K562 (cell line): Measurements from ENCODE around the gene HDAC1. TPM values are rescaled to one million over a fixed set of nuclear protein-coding genes. Genes with fewer than 3 reads are reported as not detected.

Experiments used
- ATAC-seq: fragments of 200-7000 bp; cut with Tn5 transposase; 3 replicates; pipeline ENCODE4 v1.9.1; 2020; ENCODE audit warnings: moderate library complexity
- BruUV-seq: library from RNA; stranded (reverse); fragments of 400-500 nt; replicated peaks from 2 replicates; lab custom pipeline; 2021; lab: Mats Ljungman, UMichigan
- CTCF ChIA-PET: fragments of 300-600 bp; formaldehyde crosslinking; extraction: SDS; loops from one replicate; lab custom pipeline; 2021; ENCODE audit warnings: low intra/inter-chr PET ratio; lab: Yijun Ruan, JAX
- POLR2A ChIA-PET: fragments of 300-600, 350-650 bp; sonication (Branson Sonifier 250); formaldehyde crosslinking; extraction: SDS; loops from one replicate; lab custom pipeline; 2021; ENCODE audit warnings: antibody characterized with exemption, inconsistent platforms; lab: Yijun Ruan, JAX
- DNase-seq, 4 experiments: peaks; one replicate each; pipeline versions ENCODE4 v3.0.0 to v3.0.0-alpha.2; 2011 to 2018; ENCODE audit warnings: low spot score in 3 of 4, mixed read lengths in 3 of 4; ENCODE audit errors: extremely low read depth in 1 of 4
- FAIRE-seq: peaks from 2 replicates; lab custom pipeline; 2011; peaks lifted over from hg19 to GRCh38; lab: Jason Lieb, UNC
- H2AFZ ChIP-seq: 2 replicates; pipeline ENCODE4 v1.6.0; 2011; ENCODE audit warnings: low read depth, low read length, control low read depth, inconsistent platforms
- H3K27ac ChIP-seq: fragments of 200-600 bp; 3 replicates; pipeline ENCODE4 v1.8.0; 2011; ENCODE audit warnings: low read depth, mild to moderate bottlenecking, control low read depth, inconsistent platforms, low read length, moderate library complexity, mixed read lengths; ENCODE audit errors: extremely low read depth
- H3K27me3 ChIP-seq, 2 experiments: fragments of 300-600 bp in 1 of 2; 2 replicates in 1 of 2; 3 replicates in 1 of 2; pipeline versions ENCODE4 v1.6.0 to v1.8.0; 2011; ENCODE audit warnings: inconsistent platforms in 2 of 2, low read length in 2 of 2, mild to moderate bottlenecking in 1 of 2, mixed read lengths in 1 of 2, moderate library complexity in 1 of 2; ENCODE audit not compliant: control insufficient read depth in 2 of 2, insufficient read depth in 2 of 2
- H3K36me3 ChIP-seq: fragments of 300-600 bp; 3 replicates; pipeline ENCODE4 v1.8.0; 2011; ENCODE audit warnings: mild to moderate bottlenecking, low read length, inconsistent platforms; ENCODE audit not compliant: control insufficient read depth, insufficient read depth
- H3K4me1 ChIP-seq, 2 experiments: fragments of 200-600 bp in 1 of 2; replicated peaks in 1 of 2; 2 replicates in 1 of 2; 3 replicates in 1 of 2; pipeline versions ENCODE4 v1.5.1 to v1.8.0; 2011; ENCODE audit warnings: inconsistent platforms in 2 of 2, low read length in 2 of 2, mild to moderate bottlenecking in 1 of 2, mixed read lengths in 1 of 2, moderate library complexity in 1 of 2; ENCODE audit not compliant: control insufficient read depth in 2 of 2, insufficient read depth in 2 of 2
- H3K4me2 ChIP-seq: 2 replicates; pipeline ENCODE4 v1.6.1; 2011; ENCODE audit warnings: low read length, control low read depth, inconsistent platforms, mixed read lengths; ENCODE audit not compliant: insufficient read depth
- H3K4me3 ChIP-seq: fragments of 200-600 bp; sonication (generic), shearing (Covaris generic); 2 replicates; pipeline ENCODE4 v1.5.1; 2016; ENCODE audit warnings: control low read depth, inconsistent platforms
- H3K79me2 ChIP-seq: fragments of 200-600 bp; 3 replicates; pipeline ENCODE4 v1.8.0; 2011; ENCODE audit warnings: low read length, inconsistent platforms; ENCODE audit not compliant: control insufficient read depth, insufficient read depth
- H3K9ac ChIP-seq, 2 experiments: 2 replicates each; pipeline versions ENCODE4 v1.6.0 to v1.6.1; 2011; ENCODE audit warnings: low read depth in 2 of 2, low read length in 2 of 2, control low read depth in 1 of 2, inconsistent platforms in 1 of 2, mild to moderate bottlenecking in 1 of 2, mixed read lengths in 1 of 2; ENCODE audit not compliant: insufficient read depth in 1 of 2
- H3K9me1 ChIP-seq: one replicate; pipeline ENCODE4 v1.6.0; 2011; ENCODE audit warnings: inconsistent platforms, mild to moderate bottlenecking, low read length, moderate library complexity; ENCODE audit not compliant: control insufficient read depth, insufficient read depth
- H3K9me3 ChIP-seq: replicated peaks from 2 replicates; pipeline ENCODE4 v1.5.1; 2011; ENCODE audit warnings: low read depth, low read length, inconsistent platforms; ENCODE audit not compliant: control insufficient read depth, insufficient read depth
- H4K20me1 ChIP-seq: replicated peaks from 2 replicates; pipeline ENCODE4 v1.6.1; 2011; ENCODE audit warnings: low read length, inconsistent platforms, mixed read lengths; ENCODE audit not compliant: control insufficient read depth, insufficient read depth
- DDX20 ChIP-seq: fragments of 450-650 bp; IDR thresholded peaks from 2 replicates; pipeline ENCODE4 v1.6.1; 2016; ENCODE audit warnings: missing genetic modification characterization, low read depth, mild to moderate bottlenecking, missing compliant biosample characterization, moderate library complexity
- DMBX1 ChIP-seq: fragments of 250-450 bp; sonication (Bioruptor Pico); IDR thresholded peaks from 2 replicates; pipeline ENCODE4 v1.8.0; 2022; ENCODE audit warnings: inconsistent platforms, mild to moderate bottlenecking, moderate library complexity, borderline replicate concordance
- HDGF ChIP-seq: fragments of 450-650 bp; IDR thresholded peaks from 2 replicates; pipeline ENCODE4 v1.6.1; 2016
- IRF9 ChIP-seq: fragments of 450-650 bp; IDR thresholded peaks from 2 replicates; pipeline ENCODE4 v1.6.1; 2016; ENCODE audit warnings: missing biosample characterization, missing genetic modification characterization
- NR2C1 ChIP-seq, 2 experiments: fragments of 450-650 bp; IDR thresholded peaks; 2 replicates each; pipeline ENCODE4 v1.6.1; 2017; ENCODE audit warnings: mild to moderate bottlenecking in 2 of 2, antibody characterized with exemption in 1 of 2, inconsistent platforms in 1 of 2, missing compliant biosample characterization in 1 of 2, missing genetic modification characterization in 1 of 2
- PTRF ChIP-seq: fragments of 450-650 bp; IDR thresholded peaks from 2 replicates; pipeline ENCODE4 v1.6.1; 2016; ENCODE audit warnings: mild to moderate bottlenecking, missing genetic modification characterization, missing compliant biosample characterization
- PTTG1 ChIP-seq: fragments of 450-650 bp; IDR thresholded peaks from 2 replicates; pipeline ENCODE4 v1.6.1; 2016; ENCODE audit warnings: low read depth, mild to moderate bottlenecking, missing genetic modification characterization, missing compliant biosample characterization
- RAD51 ChIP-seq: fragments of 450-650 bp; IDR thresholded peaks from 2 replicates; pipeline ENCODE4 v1.7.1; 2016; ENCODE audit warnings: low read depth, mild to moderate bottlenecking, borderline replicate concordance
- SRF ChIP-seq, 2 experiments: fragments of 250-450, 450-650 bp in 1 of 2; sonication (Bioruptor Pico) in 1 of 2; sonication (generic) in 1 of 2; formaldehyde crosslinking; IDR thresholded peaks; 2 replicates each; pipeline versions ENCODE4 v1.5.0 to v1.5.1; 2020 to 2022; ENCODE audit warnings: mild to moderate bottlenecking in 1 of 2, missing genetic modification reagents in 1 of 2
- TEAD1 ChIP-seq, 2 experiments: fragments of 450-650 bp in 1 of 2; sonication (generic) in 1 of 2; formaldehyde crosslinking; IDR thresholded peaks; 2 replicates each; pipeline versions ENCODE4 v1.4.0 to v1.8.0; 2020 to 2022; ENCODE audit warnings: mild to moderate bottlenecking in 2 of 2, missing genetic modification reagents in 1 of 2
- TEAD2 ChIP-seq: fragments of 450-650 bp; IDR thresholded peaks from 2 replicates; pipeline ENCODE4 v1.6.1; 2016; ENCODE audit warnings: missing genetic modification characterization, control low read depth, missing compliant biosample characterization
- ZNF41 ChIP-seq: fragments of 250-450 bp; sonication (Bioruptor Pico); conservative IDR thresholded peaks from 2 replicates; pipeline ENCODE4 v1.4.0; 2020; ENCODE audit warnings: mild to moderate bottlenecking
- ZNF668 ChIP-seq: fragments of 250-450 bp; sonication (Bioruptor Pico); IDR thresholded peaks from 2 replicates; pipeline ENCODE4 v1.8.0; 2022; ENCODE audit warnings: mild to moderate bottlenecking, inconsistent platforms
- WGBS: fragments of 100-300 bp; shearing (Covaris generic); methylation state at CpG from one replicate; pipeline ENCODE4 v1.1.6; 2016; ENCODE audit warnings: low coverage, mixed read lengths; ENCODE audit not compliant: insufficient coverage; ENCODE audit errors: missing lambda C conversion rate; 5-methylcytosine and 5-hydroxymethylcytosine counted together
- in situ Hi-C: fragments of 300-500 bp; cut with MboI; formaldehyde crosslinking; loops from 4 replicates; pipeline ENCODE4 v1.15.0; 2018; ENCODE audit warnings: inconsistent platforms, mixed read lengths
- intact Hi-C: fragments of 100-400 bp; cut with micrococcal nuclease; formaldehyde crosslinking; loops from 2 replicates; pipeline ENCODE4 v1.14.2; 2022
- polyA plus RNA-seq, 8 experiments: library from polyadenylated mRNA; depleted of rRNA in 4 of 8; stranded (reverse) in 5 of 8; unstranded in 3 of 8; fragments of >200 nt; fragmentation: Nextera tagmentation in 2 of 8; fragmentation: Illumina TruSeq in 1 of 8; extraction: Ambion mirVana in 2 of 8; extraction: Trizol in 1 of 8; gene quantifications; 2 replicates each; pipeline versions ENCODE4 v1.2.1 to v1.2.3, GENCODE V29; 2011 to 2014; ENCODE audit warnings: inconsistent platforms in 1 of 8, missing spikeins in 1 of 8
- total RNA-seq, 7 experiments: library from RNA; depleted of rRNA in 6 of 7; stranded (reverse); fragments of >200 nt in 6 of 7; fragmentation: Illumina TruSeq in 2 of 7; extraction: Trizol in 2 of 7; gene quantifications; 2 replicates each; pipeline versions ENCODE4 v1.2.1 to v1.2.3, GENCODE V29; 2011 to 2021; ENCODE audit warnings: low replicate concordance in 1 of 7
- TF ChIP-seq, protein P1 (sequence below): fragments of 450-650 bp; IDR thresholded peaks from 2 replicates; pipeline ENCODE4 v1.6.1; 2017; ENCODE audit warnings: antibody characterized with exemption, mild to moderate bottlenecking

HDAC1 gene
- total and polyA plus RNA-seq, 9 of the 15 experiments (the other 6 are each of a cell fraction or from before 2014, with no cell fraction given), result 169 to 384 (median 193) TPM

GRCh38 chr1:32311709-32312393 is 20.0 kb downstream of the HDAC1 start:
- in situ Hi-C loops (no loop called here), intact Hi-C loops (no loop called here)
- FAIRE-seq (no peak), ATAC-seq (no peak), DNase-seq (no peak)
- no TSS peak for BruUV-seq
- Histone ChIP-seq H3K4me3 (no peak overlapping the region), H3K36me3 (peaks cover 44% of the 10 kb centered on the region), H3K9ac (no peak overlapping the region), H3K4me2 (0 out of 2 replicates have a peak overlapping the region, but pooled peaks have one; percentile 61), H3K9me3 (no peaks in the 10 kb centered on the region), H3K4me1 (peaks cover 33 to 42% of the 10 kb centered on the region in 2 experiments), H3K79me2 (peaks cover 80% of the 10 kb centered on the region), H2AFZ (no peak overlapping the region), H4K20me1 (peaks cover 20% of the 10 kb centered on the region; the same call in 1 of the 2 replicates), H3K27me3 (no peaks in the 10 kb centered on the region), H3K9me1 (peaks cover 3% of the 10 kb centered on the region), H3K27ac (peak overlapping the region; percentile 15; the same call in 2 of the 3 replicates)
- 63% methylated on average over 2 of the region's 2 CpGs for WGBS
- ChIA-PET CTCF (no interaction called here), POLR2A (interaction anchor here (0.6 to 1.7 kb wide), 7 partner anchors 8 to 99 kb away, joined by 3 to 16 read pairs (median 4); partner anchors contain the start of gene HDAC1)
- TF ChIP-seq PTTG1 (tag), result peak; percentile 40; the same call in 1 of the 2 replicates
- 0 out of 2 replicates have a peak, but pooled peaks have one; percentile 24 for TF ChIP-seq ZNF41 (CRISPR knock-in tag)
- peak; percentile 58; the same call in 1 of the 2 replicates for TF ChIP-seq TEAD2 (tag)
- TF ChIP-seq ZNF668, result 0 out of 2 replicates have a peak, but pooled peaks have one; percentile 32
- TF ChIP-seq RAD51, result no peak
- TF ChIP-seq PTRF (tag), result peak; percentile 58; the same call in 1 of the 2 replicates
- 0 out of 2 replicates have a peak, but pooled peaks have one; percentile 18 for TF ChIP-seq DDX20 (tag)
- no peak for TF ChIP-seq NR2C1 (IDR thresholded peaks at IDR 0.05)
- TF ChIP-seq NR2C1 (tag; IDR thresholded peaks at IDR 0.05), result peak; percentile 62
- peak; percentile 67; the same call in 1 of the 2 replicates for TF ChIP-seq IRF9
- no peak for TF ChIP-seq HDGF
- no peak for TF ChIP-seq SRF (CRISPR knock-in tag; IDR thresholded peaks at IDR 0.05)
- TF ChIP-seq DMBX1 (CRISPR knock-in tag), result peak; percentile 64; the same call in 1 of the 2 replicates
- TF ChIP-seq, protein P1, sequence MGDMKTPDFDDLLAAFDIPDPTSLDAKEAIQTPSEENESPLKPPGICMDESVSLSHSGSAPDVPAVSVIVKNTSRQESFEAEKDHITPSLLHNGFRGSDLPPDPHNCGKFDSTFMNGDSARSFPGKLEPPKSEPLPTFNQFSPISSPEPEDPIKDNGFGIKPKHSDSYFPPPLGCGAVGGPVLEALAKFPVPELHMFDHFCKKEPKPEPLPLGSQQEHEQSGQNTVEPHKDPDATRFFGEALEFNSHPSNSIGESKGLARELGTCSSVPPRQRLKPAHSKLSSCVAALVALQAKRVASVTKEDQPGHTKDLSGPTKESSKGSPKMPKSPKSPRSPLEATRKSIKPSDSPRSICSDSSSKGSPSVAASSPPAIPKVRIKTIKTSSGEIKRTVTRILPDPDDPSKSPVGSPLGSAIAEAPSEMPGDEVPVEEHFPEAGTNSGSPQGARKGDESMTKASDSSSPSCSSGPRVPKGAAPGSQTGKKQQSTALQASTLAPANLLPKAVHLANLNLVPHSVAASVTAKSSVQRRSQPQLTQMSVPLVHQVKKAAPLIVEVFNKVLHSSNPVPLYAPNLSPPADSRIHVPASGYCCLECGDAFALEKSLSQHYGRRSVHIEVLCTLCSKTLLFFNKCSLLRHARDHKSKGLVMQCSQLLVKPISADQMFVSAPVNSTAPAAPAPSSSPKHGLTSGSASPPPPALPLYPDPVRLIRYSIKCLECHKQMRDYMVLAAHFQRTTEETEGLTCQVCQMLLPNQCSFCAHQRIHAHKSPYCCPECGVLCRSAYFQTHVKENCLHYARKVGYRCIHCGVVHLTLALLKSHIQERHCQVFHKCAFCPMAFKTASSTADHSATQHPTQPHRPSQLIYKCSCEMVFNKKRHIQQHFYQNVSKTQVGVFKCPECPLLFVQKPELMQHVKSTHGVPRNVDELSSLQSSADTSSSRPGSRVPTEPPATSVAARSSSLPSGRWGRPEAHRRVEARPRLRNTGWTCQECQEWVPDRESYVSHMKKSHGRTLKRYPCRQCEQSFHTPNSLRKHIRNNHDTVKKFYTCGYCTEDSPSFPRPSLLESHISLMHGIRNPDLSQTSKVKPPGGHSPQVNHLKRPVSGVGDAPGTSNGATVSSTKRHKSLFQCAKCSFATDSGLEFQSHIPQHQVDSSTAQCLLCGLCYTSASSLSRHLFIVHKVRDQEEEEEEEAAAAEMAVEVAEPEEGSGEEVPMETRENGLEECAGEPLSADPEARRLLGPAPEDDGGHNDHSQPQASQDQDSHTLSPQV, result peak; percentile 93
- peak in 1 of 2 experiments; percentile 46; a peak in 1 of 4 replicates for TF ChIP-seq TEAD1 (CRISPR knock-in tag; IDR thresholded peaks at IDR 0.05)
